HG02852 (cell line): ENCODE data around the gene GPR65.
"Not testable (repeated sequence)": the region's sequence is repeated elsewhere in the genome, so short reads cannot be mapped to it uniquely, and the experiment has no call there.

Source experiments
- ATAC-seq: cut with Tn5 transposase; IDR thresholded peaks from one replicate; pipeline ENCODE4 v1.9.1; 2021; ENCODE audit warnings: mild to moderate bottlenecking, moderate library complexity; ENCODE audit not compliant: unreplicated experiment

The GPR65 gene

DNA sequence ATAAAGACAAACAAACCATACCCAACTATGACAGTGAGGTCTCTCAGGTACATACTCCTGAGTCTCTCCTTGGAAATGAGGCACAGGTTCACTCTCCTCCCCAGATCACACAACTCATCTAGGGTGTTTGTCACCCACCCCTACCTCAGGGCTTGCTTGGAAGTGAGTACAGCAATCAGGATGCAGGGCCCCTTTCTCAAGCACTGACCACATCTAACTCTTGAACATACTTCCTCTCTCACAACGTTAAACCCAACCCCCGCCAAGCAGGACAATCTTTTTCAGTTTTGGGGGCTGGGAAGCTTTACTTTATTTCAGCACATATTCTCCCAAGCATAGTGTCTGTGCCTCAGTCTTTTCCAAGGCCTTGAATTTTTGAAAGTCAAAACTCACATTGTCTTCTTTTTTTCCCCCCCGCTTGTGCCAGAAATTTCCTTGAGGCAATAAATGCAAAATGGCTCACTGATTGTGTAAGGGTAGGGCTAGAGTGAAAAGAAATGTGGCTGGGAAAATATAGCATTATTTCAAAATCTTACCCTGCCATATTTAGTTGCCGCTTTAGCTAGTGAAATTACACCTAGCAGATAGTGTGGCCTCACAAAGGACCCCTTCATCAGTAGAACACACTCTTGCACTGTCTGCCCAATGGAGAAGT is 2.4 kb upstream of the GPR65 start:
- no peak for ATAC-seq

DNA sequence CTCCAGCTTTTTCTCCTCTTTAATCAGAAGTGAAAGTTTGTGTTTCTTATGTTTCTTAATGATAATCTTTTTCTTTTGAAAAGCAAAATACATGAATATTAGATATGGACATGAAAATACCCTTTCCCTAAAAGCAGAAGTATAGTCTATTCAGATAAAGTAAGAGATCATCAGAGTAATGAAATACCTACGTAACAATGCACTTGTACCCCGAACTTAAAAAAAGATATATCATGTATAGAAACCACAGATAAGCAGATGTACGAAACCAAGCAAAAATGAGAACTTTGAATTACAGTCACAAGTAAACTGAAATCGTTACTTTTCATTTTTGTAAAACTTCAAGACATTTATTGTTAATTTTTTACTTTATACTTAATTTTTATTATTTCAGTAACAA is 1.5 kb upstream of the GPR65 start:
- no peak for ATAC-seq

DNA sequence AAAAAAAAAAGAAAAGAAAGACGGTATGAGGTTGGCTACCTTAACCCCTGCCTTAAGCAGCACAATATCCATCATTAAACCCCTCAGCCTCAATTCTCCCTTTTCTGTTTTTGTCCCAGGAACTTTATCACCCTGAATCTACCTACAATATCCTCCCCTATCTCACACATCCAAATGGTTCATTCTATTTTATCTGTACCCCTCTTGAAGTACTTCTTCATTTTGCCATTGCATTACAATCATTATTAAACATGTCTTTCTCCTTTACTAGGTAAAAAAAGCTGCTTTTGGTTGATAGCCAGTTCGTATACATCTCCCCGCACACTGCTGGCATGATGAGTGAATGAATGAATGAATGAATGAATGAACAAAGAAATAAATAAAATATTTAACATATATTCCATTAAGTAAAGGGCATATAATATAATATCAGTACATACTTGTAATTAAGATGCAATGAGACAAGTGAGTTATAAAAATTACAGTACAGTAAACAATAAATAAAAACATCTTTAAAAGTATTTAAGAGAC is 364 bp upstream of the GPR65 start:
- no peak for ATAC-seq

DNA sequence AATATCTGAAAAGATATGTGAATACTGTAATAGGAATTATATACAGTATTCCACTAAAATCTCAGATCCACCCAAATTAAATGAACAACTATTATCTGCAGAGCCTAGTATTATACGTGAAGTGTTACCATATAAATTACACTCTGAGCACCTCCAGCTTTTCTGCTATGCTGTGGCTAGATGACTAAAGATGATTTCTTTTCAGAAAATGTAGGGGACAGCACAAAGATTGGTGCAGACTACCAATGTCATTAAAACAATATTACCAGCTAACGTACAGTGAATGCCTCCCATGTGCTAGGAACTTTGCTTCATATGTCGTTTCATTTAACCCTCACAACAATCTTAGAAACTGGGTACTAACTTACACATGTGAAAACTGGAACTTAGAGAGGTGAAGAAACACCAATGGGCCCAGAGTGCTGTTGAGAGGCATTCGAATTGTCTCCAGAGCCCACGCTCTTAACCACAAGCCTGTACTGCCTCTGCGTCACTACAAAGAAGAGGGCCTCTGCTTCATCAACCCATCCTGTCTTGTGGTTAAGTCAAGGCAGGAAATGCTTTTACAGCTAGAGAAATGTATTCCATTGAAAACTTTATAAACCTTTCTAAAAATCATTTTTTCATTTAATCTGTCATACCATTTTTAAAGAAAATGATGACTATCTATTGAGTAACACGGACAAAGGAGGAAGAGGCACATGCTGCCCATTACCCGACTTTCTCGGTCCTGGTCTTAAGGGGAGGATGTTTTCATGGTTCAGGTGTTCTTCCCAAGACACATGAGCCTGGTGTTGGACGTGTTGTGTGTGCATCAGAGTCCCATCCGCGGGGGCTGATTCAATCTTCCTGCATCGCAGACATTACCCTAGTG is 1.3 kb downstream of the GPR65 start:
- ATAC-seq: peak; percentile 94

DNA sequence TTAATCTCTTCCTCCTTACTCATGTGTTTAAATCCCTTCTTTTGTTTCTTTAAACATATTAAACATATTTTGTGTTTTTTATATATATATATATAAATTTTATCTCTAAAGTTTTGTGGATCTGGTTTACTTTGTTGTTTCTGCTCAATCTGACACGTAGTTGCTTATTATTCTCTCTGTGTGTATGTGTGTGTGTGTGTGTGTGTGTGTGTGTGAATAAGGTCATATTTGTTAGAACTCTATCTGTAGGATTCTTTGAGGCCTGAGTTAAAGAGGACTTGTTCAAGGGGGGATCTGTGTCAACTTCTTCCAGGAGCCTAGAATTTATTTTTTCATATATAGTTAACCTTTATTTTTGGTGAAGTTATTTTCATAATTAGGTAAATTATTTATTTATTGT is 2.7 kb downstream of the GPR65 start:
- ATAC-seq: no peak

DNA sequence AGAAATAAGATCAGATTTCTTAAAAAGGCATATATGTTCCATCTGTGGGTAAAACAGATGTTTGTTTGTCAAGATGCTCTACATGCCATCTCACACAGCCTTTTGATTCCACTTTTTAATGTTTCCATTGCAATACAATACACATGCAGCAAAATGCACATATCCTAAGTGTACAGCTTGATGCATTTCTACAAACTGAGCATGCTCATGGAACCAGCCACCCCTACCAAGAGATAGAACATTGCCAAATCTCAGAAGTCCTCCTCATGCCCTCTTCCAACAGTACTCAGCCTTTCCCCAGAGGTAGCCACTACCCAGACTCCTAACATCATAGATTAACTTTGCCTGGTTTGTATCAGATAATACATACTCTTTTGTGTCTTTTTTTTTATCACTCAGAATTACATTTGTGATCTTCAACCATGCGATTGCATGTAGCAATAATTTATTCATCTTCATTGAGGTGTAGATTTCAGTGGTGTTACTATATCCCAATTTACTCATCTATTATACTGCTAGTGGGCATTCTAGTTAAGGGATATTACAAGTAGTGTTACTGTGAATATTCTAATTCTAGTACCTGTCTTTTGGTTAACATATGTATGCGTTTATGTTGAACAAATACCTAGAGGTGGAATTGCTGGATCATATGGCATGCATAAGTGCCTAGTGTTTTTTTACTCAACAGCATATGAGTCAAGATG is 3.3 kb downstream of the GPR65 start:
- no peak for ATAC-seq

DNA sequence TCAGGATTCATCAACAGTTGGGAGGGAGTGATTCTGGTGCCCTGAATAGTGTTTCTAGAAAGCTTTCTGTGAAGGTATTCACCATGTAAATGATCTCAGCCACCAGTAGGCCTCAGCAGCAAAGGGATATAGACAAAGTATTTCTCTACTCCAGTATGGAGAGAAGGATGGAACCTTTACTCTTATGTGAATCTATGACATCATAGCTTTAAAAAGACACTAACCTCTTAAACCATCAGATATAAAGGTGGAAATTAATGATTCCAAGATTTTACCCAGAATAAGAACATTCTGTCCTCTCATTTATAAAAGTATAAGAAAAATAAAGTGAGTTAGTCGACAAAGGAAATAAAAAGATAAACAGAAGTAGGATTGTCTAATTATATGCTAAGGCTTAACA is 4.6 kb downstream of the GPR65 start:
- no peak for ATAC-seq

DNA sequence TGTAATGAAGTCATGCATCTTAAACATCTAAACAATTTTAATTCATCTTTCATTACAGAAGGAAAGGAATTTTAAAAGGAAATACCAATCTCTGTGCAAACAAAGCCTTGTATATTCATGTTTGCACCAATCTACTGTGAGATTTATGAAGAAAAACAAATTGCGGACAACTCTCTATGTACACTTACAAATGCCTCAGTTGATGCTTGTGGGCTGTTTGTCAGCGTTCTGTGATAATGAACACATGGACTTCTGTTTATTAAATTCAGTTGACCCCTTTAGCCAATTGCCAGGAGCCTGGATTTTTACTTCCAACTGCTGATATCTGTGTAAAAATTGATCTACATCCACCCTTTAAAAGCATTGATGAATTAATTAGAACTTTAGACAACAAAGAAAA is 5.4 kb downstream of the GPR65 start:
- no peak for ATAC-seq

DNA sequence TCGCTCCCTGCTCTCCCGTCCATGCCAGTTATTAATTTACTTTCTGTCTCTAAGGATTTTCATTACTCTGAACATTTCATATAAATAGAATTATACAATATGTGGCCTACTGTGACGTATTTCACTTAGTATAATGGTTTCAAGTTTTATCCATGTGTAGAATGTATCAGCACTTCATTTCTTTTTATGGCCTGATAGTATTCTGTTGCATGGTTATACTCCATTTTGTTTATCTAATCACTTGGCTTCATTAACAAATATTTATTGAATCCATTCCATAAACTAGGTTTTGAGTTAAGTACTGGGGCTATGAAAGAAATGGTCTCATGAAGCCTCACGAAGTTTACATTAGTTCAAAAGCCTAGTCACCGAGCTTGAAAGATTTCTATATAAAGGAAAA is 7.6 kb downstream of the GPR65 start:
- ATAC-seq: no peak

DNA sequence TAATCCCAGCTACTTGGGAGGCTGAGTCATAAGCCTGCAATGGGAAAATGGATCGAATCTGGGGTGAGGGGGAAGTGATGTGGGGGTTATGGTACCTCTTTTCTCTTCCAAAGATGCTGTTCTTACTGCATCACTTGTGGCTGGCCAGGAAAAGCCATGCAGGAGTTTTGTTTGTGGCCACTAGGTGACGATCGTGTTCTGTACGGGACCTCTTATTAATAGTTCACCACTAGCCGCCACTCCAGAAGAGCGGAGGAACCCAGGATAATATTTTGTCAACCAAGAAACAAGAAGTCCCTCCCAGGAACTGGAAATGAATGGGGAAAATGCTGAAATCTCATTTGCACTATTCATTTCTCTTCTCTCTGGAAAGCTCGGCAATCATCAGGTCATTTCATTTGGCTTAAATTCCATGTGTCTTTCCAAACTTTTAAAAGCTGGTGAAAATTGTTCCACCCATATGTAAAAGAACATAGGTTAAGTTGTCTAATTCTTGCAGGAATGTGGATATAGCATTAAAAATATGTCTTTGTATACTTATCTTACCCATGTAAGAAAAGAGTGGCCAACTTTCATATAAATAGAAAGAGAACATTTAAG is 8.9 kb downstream of the GPR65 start:
- peak; percentile 96 for ATAC-seq

DNA sequence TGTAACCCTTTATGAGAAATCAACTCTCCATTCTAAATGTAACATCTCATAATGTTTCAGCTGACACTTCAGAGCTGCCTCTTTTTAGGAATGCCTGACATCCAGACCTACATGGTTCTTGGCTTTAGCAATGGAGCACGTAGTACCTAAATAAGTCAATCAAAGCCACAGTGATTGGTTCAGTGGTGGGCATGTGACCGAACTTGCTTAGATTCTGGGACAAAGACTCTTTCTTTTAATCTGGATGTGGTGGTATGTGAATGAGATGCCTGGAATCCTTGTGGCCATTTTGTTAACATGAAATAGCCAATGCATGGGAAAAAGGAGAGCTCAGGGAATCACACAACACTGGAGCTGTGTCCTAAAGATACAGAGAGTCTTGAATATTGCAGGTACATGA is 11.8 kb downstream of the GPR65 start:
- no peak for ATAC-seq

DNA sequence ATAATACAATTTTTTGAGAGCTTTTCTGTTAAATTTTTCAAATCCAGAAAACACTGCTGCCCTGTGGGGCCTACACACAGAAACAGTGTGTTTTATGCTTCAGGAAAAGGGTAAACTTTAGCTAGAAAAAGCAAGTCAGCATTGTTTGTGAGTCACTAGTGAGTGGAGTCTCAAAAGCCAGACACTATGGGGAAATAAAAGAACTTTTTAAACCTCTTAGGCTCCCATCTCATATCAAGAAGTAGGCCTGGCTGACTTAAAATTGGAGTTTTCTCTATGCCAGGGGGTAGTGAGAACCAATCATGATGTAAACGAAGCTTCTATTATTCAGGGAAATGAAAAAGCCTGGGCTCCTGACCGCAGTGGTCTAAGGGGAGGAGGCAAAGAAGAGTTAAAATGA is 12.6 kb downstream of the GPR65 start:
- no peak for ATAC-seq

DNA sequence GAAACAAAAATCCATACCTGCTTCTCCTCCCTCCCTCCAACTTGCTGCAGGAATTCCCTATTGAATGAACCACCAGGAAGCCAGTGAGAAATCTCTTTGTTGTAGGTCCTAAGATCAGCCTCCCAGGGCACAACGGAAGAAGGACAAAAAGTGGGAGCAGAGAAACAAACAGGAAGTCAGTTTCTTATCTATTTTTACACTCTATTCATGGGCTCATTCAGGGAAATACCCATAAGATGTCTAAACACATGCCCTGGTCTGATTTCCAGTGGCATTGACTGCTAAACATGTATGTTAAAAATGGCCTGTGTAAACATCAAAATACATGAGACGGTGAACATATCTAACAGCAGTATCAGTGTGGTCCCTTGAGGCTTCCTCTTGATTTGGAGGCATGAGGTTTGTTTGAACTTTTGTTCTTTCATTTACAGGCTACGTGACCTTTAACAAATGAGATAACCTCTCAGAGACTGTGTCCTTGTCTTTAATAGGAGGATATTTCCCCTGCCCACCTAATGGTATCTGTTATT is 18.8 kb downstream of the GPR65 start:
- no peak for ATAC-seq

DNA sequence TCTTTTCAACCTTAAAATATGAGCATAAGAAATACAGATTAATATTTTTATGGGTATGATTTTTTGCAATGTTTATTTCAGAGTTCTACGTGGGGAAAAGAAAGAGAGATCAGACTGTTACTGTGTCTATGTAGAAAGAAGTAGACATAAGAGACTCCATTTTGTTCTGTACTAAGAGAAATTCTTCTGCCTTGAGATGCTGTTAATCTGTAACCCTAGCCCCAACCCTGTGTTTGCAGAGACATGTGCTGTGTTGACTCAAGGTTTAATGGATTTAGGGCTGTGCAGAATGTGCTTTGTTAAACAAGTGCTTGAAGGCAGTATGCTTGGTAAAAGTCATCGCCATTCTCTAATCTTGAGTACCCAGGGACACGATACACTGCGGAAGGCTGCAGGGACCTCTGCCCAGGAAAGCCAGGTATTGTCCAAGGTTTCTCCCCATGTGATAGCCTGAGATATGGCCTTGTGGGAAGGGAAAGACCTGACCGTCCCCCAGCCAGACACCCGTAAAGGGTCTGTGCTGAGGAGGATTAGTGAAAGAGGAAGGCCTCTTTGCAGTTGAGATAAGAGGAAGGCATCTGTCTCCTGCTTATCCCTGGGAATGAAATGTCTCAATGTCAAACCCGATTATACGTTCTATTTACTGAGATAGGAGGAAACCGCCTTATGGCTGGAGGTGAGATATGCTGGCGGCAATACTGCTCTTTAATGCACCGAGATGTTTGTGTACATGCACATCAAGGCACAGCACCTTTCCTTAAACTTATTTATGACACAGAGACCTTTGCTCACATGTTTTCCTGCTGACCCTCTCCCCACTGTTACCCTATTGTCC is 19.5 kb downstream of the GPR65 start:
- ATAC-seq: not testable (repeated sequence)

DNA sequence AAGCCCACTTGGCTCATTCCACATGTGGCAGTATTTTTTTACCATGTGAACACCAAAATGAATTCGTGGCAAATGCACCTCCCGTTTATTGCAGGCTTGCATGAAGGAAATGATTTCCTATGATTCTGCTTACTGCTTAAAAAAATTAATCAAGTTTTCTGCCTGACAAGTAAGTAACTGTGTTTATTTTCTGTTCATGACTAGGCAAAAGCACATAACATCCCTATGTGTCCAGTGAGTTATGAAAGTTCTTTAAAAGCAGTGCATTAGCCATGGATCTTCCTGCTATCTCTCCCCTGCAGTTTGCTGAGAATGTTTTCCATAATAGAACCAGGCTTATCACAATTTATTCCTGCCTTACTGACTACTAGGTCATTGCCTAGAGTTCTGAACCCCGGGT is 20.4 kb downstream of the GPR65 start:
- no peak for ATAC-seq

DNA sequence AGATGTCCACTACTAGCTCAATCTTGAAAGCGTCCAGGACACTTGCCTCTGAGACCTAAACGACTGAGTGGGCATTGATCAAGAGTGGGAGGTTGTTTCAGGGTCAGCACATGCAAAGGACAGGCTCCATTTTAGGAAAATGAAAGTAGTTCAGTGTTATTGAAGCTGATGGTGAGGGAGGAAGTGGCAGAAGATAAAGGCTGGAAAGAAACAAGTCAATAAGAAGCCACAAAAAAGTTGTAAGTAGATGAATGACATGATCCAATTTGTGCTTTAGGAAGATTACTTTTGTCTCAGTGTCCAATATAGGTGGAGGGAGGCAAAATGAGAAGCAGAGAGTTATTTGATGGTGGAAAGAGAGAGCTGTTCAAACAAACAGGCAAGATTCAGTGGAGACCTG is 22.0 kb downstream of the GPR65 start:
- no peak for ATAC-seq

DNA sequence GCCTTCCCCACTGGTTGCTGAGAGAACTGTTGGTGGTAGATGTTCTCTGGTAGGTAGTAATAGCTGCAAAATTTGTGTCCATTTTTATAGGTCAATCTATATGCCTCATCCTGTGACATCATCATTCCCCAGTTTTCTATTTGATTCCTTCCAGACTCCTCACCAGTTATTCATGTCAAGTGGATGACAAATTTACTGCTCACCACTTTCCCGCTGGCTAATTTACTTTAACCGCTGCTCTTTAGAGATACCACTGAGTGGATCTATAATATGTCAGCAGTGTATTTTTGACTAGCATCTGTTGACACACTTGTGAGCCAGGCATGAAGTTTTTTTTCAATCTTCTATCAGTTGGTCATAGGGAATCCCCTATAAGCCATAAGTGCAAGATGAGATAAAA is 24.6 kb downstream of the GPR65 start:
- no peak for ATAC-seq

DNA sequence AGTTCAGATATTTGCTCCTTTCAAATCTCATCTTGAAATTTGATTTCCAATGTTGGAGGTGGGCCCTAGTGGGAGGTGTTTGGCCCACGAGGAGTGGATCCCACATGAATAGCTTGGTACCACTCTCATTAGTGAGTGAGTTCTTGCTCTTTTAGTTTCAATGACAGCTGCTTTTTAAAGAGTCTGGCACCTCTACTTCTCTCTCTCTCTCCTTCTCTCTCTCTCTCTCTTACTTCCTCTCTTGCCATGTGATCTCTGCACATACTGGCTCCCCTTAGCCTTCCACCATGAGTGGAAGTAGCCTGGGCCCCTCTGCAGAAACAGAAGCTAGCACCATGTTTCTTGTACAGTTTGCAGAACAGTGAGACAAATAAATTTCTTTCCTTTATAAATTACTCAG is 25.1 kb downstream of the GPR65 start:
- no peak for ATAC-seq

DNA sequence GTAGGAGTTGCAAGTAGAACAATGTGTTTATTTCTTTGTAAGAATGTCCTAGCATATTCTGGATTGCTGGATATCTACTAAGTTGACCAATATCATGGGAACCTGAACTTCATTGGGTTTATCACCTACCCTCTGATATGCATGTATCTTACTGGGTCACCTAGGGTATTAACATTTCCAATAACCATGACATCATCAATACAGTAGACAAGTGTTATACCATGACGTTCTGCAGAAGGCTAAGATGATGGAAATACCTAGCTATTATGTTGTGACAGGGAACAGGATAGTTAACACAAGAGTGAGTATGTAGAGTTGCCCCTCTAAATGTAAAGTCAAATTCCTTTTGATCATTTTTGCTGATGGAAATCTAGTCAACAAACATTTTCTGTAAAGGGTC is 26.0 kb downstream of the GPR65 start:
- ATAC-seq: no peak

DNA sequence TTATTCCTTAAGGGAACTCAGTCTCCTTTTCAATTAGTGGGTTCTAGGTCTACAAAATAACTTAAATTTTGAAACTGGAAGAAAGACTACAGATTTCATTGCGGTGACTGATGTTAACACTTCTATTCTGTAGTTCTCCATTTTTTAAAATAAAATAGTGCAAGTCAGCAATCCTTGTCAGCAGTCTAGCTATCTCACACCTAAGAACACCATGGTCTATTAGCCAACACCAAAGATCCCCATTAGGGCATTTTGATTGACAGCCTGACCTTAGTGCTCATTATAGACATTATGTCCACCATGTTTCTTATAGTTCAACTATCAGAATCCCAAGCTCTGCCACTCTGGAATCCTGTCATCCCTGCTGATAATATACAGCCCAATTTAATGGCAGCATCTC is 27.4 kb downstream of the GPR65 start:
- no peak for ATAC-seq
